ENCODE data around the gene TTLL4. TPM values are rescaled to one million over a fixed set of nuclear protein-coding genes. Genes with fewer than 3 reads are reported as not detected.

Gene TTLL4
- total RNA-seq, 2 experiments from 2014 or later, result 31.6 TPM

DNA sequence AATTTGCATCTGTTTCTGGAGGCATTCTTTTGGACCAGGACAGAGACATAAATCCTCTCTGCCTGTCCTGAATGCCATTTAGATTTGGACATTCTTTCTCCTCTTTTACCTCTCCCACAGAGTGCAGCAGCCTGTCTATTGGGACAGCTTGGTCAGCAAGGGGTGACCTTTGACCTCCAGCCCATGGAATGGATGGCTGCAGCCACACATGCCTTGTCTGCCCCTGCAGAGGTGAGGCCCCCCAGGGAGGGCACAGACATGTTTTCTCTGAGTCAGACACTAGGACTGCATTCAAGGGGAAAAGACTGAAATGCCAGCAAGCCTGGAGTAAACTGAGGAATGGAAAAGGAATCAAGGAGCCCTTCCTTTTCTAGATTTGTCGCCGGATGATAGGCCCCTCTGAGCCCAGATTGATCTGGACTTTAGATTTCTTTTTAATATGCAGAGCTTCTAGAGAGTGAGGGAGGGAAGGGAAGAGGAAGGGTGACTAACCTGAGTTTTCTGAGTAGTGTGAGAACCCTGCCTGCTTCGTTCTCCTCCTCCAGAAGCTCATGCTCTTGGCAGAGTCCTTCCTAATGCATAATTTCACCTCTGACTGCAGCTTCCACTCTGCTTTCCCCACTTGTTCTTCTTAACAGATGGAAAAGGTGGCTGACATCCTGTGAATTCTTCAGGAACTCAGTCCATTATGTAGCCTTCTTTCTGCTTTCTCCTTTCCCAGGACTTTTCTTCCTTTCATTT, 16.1 kb upstream of the TTLL4 start:
- H3K4me3 Mint-ChIP-seq, result no peak overlapping the region
- ChIA-PET POLR2A (interaction anchor here (0.6 kb wide), 1 partner anchor 399 kb away, joined by 4 read pairs; no protein-coding TSS in a partner anchor), CTCF (no interaction called here)
- H3K27ac Mint-ChIP-seq, result no peak overlapping the region
- H3K4me1 Mint-ChIP-seq, result no peaks in the 10 kb centered on the region
- H3K27me3 Mint-ChIP-seq, result no peaks in the 10 kb centered on the region
- H3K36me3 Mint-ChIP-seq (ENCODE audit: low read depth), result no peaks in the 10 kb centered on the region
- DNase-seq, result no peak
- H3K9me3 Mint-ChIP-seq, result no peaks in the 10 kb centered on the region

DNA sequence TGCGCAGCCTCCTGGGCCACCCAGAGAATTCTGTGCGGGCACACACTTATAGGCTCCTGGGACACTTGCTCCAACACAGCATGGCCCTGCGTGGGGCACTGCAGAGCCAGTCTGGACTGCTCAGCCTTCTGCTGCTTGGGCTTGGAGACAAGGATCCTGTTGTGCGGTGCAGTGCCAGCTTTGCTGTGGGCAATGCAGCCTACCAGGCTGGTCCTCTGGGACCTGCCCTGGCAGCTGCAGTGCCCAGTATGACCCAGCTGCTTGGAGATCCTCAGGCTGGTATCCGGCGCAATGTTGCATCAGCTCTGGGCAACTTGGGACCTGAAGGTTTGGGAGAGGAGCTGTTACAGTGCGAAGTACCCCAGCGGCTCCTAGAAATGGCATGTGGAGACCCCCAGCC, 11.8 kb upstream of the TTLL4 start:
- Mint-ChIP-seq H3K4me1 (no peaks in the 10 kb centered on the region), H3K27ac (no peak overlapping the region), H3K27me3 (no peaks in the 10 kb centered on the region), H3K4me3 (no peak overlapping the region), H3K36me3 (ENCODE audit: low read depth) (no peaks in the 10 kb centered on the region), H3K9me3 (no peaks in the 10 kb centered on the region)
- no peak for DNase-seq
- ChIA-PET CTCF (interaction anchor here (0.9 to 1.7 kb wide), 5 partner anchors 9 to 13 kb away, joined by 3 to 5 read pairs (median 3); partner anchors contain the start of gene TTLL4), POLR2A (no interaction called here)

DNA sequence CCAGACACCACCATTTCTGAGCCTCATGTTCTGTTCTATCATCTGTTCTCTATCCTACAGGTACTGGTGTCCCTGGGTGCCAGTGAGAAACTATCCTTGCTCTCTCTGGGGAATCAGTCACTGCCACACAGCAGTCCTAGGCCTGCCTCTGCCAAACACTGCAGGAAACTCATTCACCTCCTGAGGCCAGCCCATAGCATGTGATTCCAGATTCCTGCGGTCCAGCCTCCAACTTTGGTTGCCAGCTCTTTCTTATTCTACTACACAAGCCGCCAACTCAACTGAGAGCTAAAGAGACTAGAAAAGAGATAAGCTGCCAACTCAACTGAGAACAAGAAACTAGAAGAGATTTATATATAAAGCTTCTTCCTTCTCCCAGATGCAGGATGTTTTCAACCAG, 8.8 kb upstream of the TTLL4 start:
- DNase-seq, result no peak
- Mint-ChIP-seq H3K4me3 (no peak overlapping the region), H3K36me3 (ENCODE audit: low read depth) (no peaks in the 10 kb centered on the region), H3K27me3 (peaks cover 6% of the 10 kb centered on the region), H3K4me1 (no peaks in the 10 kb centered on the region), H3K27ac (no peak overlapping the region), H3K9me3 (no peaks in the 10 kb centered on the region)
- ChIA-PET CTCF (interaction anchor here (0.9 to 2.5 kb wide), 4 partner anchors 9 to 146 kb away, joined by 3 to 9 read pairs (median 6); partner anchors contain the start of gene TTLL4), POLR2A (no interaction called here)

DNA sequence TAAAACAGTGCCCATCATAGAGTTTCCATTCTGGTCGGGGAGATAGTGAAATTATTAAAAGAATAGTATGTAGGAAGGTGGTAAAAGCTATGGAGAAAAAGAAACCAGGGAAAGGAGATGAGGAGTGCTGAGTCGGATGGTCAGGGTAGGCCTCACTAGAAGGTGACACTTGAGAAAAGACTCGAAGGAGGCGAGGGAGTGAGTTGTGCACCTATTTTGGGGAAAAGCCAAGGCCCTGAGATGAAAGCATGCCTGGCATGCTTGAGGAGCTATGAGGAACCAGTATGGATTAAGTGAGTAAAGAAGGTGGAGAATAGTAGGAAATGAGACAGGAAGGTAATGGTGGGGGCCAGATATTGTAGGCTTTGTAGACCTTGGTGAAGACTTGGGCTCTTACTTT, 7.3 kb upstream of the TTLL4 start:
- CTCF ChIA-PET, result interaction anchor here (0.8 to 2.5 kb wide), 3 partner anchors 7 to 431 kb away, joined by 3 to 9 read pairs (median 9); partner anchors contain the start of gene TTLL4
- POLR2A ChIA-PET, result no interaction called here
- Mint-ChIP-seq H3K9me3 (no peaks in the 10 kb centered on the region), H3K4me1 (peaks cover 7% of the 10 kb centered on the region), H3K27ac (no peak overlapping the region), H3K27me3 (peaks cover 11% of the 10 kb centered on the region), H3K36me3 (ENCODE audit: low read depth) (no peaks in the 10 kb centered on the region), H3K4me3 (no peak overlapping the region)
- no peak for DNase-seq

DNA sequence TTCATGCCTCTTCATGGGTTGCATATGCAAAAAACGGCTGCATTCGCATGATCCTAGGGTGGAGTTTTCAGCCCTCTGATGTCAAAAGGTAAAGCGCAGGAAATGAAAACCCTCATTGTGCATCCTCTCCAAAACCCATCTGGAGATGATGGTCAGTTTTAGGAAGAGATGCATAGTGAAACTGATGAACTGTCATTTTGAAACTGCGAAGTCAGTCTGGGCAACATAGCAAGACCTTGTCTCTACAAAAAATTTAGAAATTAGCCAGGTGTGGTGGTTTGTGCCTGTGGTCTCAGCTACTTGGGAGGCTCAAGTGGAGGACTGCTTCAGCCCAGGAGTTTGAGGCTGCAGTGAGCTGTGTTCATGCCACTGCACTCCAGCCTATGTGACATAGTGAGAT, 2.5 kb upstream of the TTLL4 start:
- Mint-ChIP-seq H3K4me3 (no peak overlapping the region), H3K27me3 (peaks cover 11% of the 10 kb centered on the region), H3K9me3 (no peaks in the 10 kb centered on the region), H3K4me1 (peaks cover 23% of the 10 kb centered on the region), H3K36me3 (ENCODE audit: low read depth) (no peaks in the 10 kb centered on the region), H3K27ac (no peak overlapping the region)
- no peak for DNase-seq
- POLR2A ChIA-PET, result no interaction called here
- CTCF ChIA-PET, result interaction anchor here (0.6 to 2.0 kb wide), 6 partner anchors 9 to 140 kb away, joined by 3 to 14 read pairs (median 4); partner anchors contain the start of genes BCS1L and ZNF142

DNA sequence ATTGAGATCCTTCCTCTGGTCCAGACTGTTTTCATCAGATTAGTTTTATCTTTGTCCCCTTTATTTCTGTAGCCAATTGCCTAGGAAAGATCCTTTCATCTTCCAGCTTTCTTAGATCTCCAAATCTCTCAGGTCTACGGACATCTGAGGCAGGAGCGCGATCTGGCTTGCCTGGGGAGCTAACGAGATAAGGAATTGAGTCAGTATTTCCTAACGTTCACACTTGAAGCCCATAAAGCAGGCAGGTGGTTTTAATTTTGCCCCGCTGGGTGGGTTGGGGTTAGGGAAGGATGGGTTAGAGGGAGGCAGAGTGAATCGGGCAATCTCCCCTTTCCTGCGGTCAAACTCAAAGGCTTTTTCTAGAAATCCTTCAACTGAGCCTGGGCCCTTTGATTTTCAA, 727 bp upstream of the TTLL4 start:
- H3K4me3 Mint-ChIP-seq, result no peak overlapping the region
- ChIA-PET POLR2A (no interaction called here), CTCF (interaction anchor here (0.6 to 2.7 kb wide), 33 partner anchors 7 to 457 kb away, joined by 3 to 20 read pairs (median 4); partner anchors contain the start of genes BCS1L, RNF25, STK36 and WNT10A)
- H3K9me3 Mint-ChIP-seq, result no peaks in the 10 kb centered on the region
- peaks cover 30% of the 10 kb centered on the region for H3K4me1 Mint-ChIP-seq
- H3K27ac Mint-ChIP-seq, result no peak overlapping the region
- H3K36me3 Mint-ChIP-seq (ENCODE audit: low read depth), result no peaks in the 10 kb centered on the region
- H3K27me3 Mint-ChIP-seq, result peaks cover 11% of the 10 kb centered on the region
- no peak for DNase-seq

DNA sequence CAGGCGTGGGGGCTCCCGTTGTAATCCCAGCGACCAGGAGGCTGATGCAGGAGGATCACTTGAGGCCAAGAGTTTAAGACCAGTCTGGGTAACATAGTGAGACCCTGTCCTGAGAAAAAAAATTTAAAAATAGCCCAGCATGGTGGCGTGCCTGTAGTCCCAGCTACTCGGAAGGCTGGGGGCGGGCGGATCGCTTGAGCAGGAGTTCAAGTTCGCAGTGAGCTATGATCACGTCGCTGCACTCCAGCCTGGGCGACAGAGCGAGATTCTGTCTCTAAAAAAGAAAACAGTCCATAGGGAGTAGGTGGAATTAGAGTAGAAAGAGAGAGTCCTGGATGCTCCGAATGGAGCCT, 325 bp upstream of the TTLL4 start:
- CTCF ChIA-PET, result interaction anchor here (0.6 to 2.7 kb wide), 34 partner anchors 8 to 458 kb away, joined by 3 to 20 read pairs (median 4); partner anchors contain the start of genes BCS1L, RNF25, STK36 and WNT10A
- peak overlapping the region; percentile 98 for H3K4me3 Mint-ChIP-seq
- peak overlapping the region; percentile 79 for H3K27ac Mint-ChIP-seq
- H3K9me3 Mint-ChIP-seq, result no peaks in the 10 kb centered on the region
- H3K4me1 Mint-ChIP-seq, result peaks cover 30% of the 10 kb centered on the region
- peaks cover 11% of the 10 kb centered on the region for H3K27me3 Mint-ChIP-seq
- H3K36me3 Mint-ChIP-seq (ENCODE audit: low read depth), result no peaks in the 10 kb centered on the region
- DNase-seq, result no peak
- POLR2A ChIA-PET, result no interaction called here

DNA sequence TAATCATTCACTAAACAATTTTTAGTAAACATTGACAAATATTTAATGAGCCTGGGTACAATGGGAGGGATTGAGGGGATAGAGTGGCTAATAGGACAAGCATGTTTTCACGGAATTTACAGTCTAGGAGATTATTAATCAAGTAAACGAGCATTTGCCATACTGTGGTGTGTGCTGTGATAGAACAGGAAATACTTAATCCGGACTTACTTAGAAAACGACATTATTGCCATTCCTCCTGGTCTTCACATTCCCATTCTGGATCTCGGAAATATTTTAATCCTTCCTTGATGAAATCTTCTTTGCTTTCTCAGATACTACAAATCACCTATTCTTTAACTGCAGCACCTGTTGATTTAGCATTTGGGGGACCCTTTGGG, 905 bp downstream of the TTLL4 start:
- H3K4me3 Mint-ChIP-seq, result peak overlapping the region; percentile 98
- no peak for DNase-seq
- H3K27me3 Mint-ChIP-seq, result peaks cover 5% of the 10 kb centered on the region
- H3K27ac Mint-ChIP-seq, result peak overlapping the region; percentile 79
- H3K9me3 Mint-ChIP-seq, result no peaks in the 10 kb centered on the region
- POLR2A ChIA-PET, result no interaction called here
- H3K36me3 Mint-ChIP-seq (ENCODE audit: low read depth), result peaks cover 2% of the 10 kb centered on the region
- peaks cover 30% of the 10 kb centered on the region for H3K4me1 Mint-ChIP-seq
- CTCF ChIA-PET, result interaction anchor here (0.6 to 2.7 kb wide), 19 partner anchors 8 to 741 kb away, joined by 3 to 20 read pairs (median 4); partner anchors contain the start of genes RNF25 and STK36

DNA sequence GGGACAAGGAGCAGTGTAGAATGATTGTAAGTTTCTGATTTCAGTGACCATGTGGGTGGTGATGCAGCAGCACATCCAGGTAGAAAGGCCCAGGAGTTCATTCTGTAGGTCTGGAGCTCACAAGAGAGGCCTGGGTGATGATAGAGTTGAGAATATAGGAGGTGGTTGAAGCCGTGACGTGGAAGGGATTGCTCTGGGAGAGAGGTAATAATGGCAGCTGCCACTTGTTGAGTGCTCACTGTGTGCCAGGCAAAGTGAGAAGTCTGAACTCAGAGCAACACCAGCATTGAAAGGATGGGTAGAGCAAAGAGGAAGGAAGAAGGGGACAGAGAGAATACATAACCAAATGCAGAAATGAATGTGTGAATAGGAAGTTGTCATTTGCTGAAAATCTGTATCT, 3.3 kb downstream of the TTLL4 start:
- ChIA-PET CTCF (interaction anchor here (1.3 kb wide), 1 partner anchor 18 kb away, joined by 4 read pairs; no protein-coding TSS in a partner anchor), POLR2A (interaction anchor here (0.7 kb wide), 1 partner anchor 498 kb away, joined by 3 read pairs; no protein-coding TSS in a partner anchor)
- Mint-ChIP-seq H3K9me3 (no peaks in the 10 kb centered on the region), H3K27ac (no peak overlapping the region), H3K4me1 (peaks cover 25% of the 10 kb centered on the region), H3K4me3 (no peak overlapping the region), H3K36me3 (ENCODE audit: low read depth) (peaks cover 2% of the 10 kb centered on the region), H3K27me3 (no peaks in the 10 kb centered on the region)
- no peak for DNase-seq

DNA sequence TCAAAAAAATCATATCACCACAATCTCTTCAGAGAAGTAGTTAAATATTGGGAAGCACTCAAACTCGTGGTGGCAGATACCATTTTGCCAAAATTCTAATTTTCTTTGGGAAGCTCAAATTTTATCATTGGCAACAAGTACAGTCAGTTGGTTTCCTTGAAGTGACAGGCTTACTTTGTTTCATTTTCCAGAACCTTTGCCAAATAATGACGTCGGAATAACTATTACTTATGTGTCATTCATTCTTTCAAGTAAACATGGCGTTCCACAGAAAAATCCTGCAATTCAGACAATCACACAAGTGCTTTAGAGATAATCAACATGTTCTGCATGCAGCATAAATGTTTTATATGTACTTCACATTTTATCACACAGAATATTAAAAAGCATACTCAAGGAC, 5.4 kb downstream of the TTLL4 start:
- CTCF ChIA-PET, result interaction anchor here (1.4 kb wide), 1 partner anchor 181 kb away, joined by 4 read pairs; no protein-coding TSS in a partner anchor
- peaks cover 11% of the 10 kb centered on the region for H3K36me3 Mint-ChIP-seq (ENCODE audit: low read depth)
- no peaks in the 10 kb centered on the region for H3K27me3 Mint-ChIP-seq
- no peak overlapping the region for H3K4me3 Mint-ChIP-seq
- POLR2A ChIA-PET, result no interaction called here
- peaks cover 24% of the 10 kb centered on the region for H3K4me1 Mint-ChIP-seq
- H3K27ac Mint-ChIP-seq, result no peak overlapping the region
- DNase-seq, result no peak
- H3K9me3 Mint-ChIP-seq, result no peaks in the 10 kb centered on the region

DNA sequence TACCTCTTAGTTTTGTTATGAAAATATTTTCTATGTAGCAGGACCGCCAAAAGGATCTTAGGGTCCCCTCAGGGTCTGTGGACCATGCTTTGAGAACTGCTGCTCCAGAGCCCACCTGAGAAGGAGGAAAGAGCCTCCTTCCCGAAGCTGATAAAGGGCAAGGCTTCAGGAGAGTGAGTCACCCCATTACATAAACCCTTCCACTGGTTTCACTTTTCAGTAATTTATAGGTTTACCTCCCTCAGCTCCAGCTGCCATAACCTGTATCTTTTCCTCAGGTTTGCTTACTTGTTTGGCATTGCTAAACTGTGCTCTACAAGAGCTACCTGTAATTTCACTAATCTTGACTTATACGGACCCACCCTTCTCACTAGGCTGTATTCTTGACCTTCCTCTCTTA, 6.6 kb downstream of the TTLL4 start:
- Mint-ChIP-seq H3K4me1 (peaks cover 15% of the 10 kb centered on the region), H3K4me3 (no peak overlapping the region), H3K27ac (no peak overlapping the region), H3K9me3 (no peaks in the 10 kb centered on the region), H3K36me3 (ENCODE audit: low read depth) (peaks cover 11% of the 10 kb centered on the region), H3K27me3 (no peaks in the 10 kb centered on the region)
- DNase-seq, result no peak
- CTCF ChIA-PET, result interaction anchor here (0.6 to 1.1 kb wide), 4 partner anchors 15 to 684 kb away, joined by 3 to 5 read pairs (median 4); no protein-coding TSS in a partner anchor
- POLR2A ChIA-PET, result no interaction called here

DNA sequence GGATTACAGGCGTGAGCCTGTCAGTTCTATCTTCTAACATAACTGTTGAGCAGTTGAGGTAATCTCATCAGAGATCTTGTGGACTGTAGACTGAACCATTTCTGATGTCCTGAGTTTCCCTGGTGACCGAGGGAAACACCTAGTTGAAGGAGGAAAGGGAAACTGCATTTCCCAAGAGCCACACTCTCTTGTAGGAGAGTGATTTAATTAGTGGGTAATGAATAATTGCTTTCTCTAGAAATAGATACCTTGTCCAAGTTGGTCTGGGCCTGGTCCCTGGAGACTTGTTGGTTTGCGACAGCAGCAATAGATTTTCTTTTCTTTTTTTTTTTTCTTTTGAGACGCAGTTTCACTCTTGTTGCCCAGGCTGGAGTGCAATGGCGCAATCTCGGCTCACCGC, 7.4 kb downstream of the TTLL4 start:
- peaks cover 11% of the 10 kb centered on the region for H3K36me3 Mint-ChIP-seq (ENCODE audit: low read depth)
- no peaks in the 10 kb centered on the region for H3K27me3 Mint-ChIP-seq
- no peak for DNase-seq
- no peaks in the 10 kb centered on the region for H3K9me3 Mint-ChIP-seq
- peaks cover 23% of the 10 kb centered on the region for H3K4me1 Mint-ChIP-seq
- H3K27ac Mint-ChIP-seq, result no peak overlapping the region
- H3K4me3 Mint-ChIP-seq, result no peak overlapping the region
- ChIA-PET CTCF (no interaction called here), POLR2A (no interaction called here)

DNA sequence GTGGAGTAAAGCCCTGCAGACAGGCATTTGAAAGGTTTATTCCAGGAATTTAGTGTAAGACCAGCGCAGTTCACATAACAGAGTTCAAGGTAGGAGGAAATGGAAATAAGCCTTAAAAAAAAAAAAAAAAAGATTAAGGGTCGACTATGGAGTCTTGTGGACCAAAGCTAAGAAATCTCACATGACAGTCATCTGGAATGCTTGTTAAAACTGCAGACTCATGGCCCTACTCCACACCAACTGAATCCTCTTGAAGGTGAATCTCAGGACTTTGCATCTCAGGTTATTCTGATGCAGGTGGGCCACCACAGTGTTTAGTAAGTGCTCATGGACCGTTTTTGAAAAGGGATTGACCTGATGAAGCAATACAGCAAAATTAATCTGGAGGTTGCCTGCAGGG, 8.8 kb downstream of the TTLL4 start:
- DNase-seq, result no peak
- peaks cover 19% of the 10 kb centered on the region for H3K4me1 Mint-ChIP-seq
- peaks cover 11% of the 10 kb centered on the region for H3K36me3 Mint-ChIP-seq (ENCODE audit: low read depth)
- H3K9me3 Mint-ChIP-seq, result no peaks in the 10 kb centered on the region
- ChIA-PET POLR2A (no interaction called here), CTCF (interaction anchor here (0.6 to 0.8 kb wide), 2 partner anchors 8 to 995 kb away, joined by 3 to 4 read pairs; no protein-coding TSS in a partner anchor)
- H3K4me3 Mint-ChIP-seq, result no peak overlapping the region
- H3K27me3 Mint-ChIP-seq, result no peaks in the 10 kb centered on the region
- H3K27ac Mint-ChIP-seq, result no peak overlapping the region
